Keratinocyte (primary cell): ENCODE measurements around the gene C2orf72. TPM values are rescaled to one million over a fixed set of nuclear protein-coding genes. Genes with fewer than 3 reads are reported as not detected.

Source experiments
- DNase-seq: peaks from one replicate; pipeline ENCODE4 v3.0.0-alpha.2; 2011; ENCODE audit warnings: low read depth, missing footprints, low spot score
- FAIRE-seq: peaks from 2 replicates; lab custom pipeline; 2011; peaks lifted over from hg19 to GRCh38; lab: Jason Lieb, UNC
- H2AFZ ChIP-seq: 2 replicates; pipeline ENCODE4 v1.6.0; 2012; ENCODE audit warnings: low read length, control low read depth, inconsistent platforms; ENCODE audit not compliant: control insufficient read depth
- H3K27ac ChIP-seq: 2 replicates; pipeline ENCODE4 v1.5.1; 2011; ENCODE audit warnings: low read length; ENCODE audit not compliant: control insufficient read depth, insufficient read depth
- H3K27me3 ChIP-seq: 3 replicates; pipeline ENCODE4 v1.6.0; 2011; ENCODE audit warnings: low read length; ENCODE audit not compliant: control insufficient read depth, insufficient read depth; ENCODE audit errors: extremely low read depth
- H3K36me3 ChIP-seq, 2 experiments: 2 replicates in 1 of 2; 3 replicates in 1 of 2; pipeline ENCODE4 v1.5.1; 2011; ENCODE audit warnings: low read length in 2 of 2, mild to moderate bottlenecking in 1 of 2; ENCODE audit not compliant: control insufficient read depth in 2 of 2, insufficient read depth in 2 of 2; ENCODE audit errors: extremely low read depth in 1 of 2
- H3K4me1 ChIP-seq: 3 replicates; pipeline ENCODE4 v1.5.1; 2011; ENCODE audit warnings: low read length; ENCODE audit not compliant: control insufficient read depth, insufficient read depth; ENCODE audit errors: extremely low read depth
- H3K4me2 ChIP-seq: 3 replicates; pipeline ENCODE4 v1.6.0; 2011; ENCODE audit warnings: low read depth, low read length; ENCODE audit not compliant: control insufficient read depth, insufficient read depth; ENCODE audit errors: extremely low read depth
- H3K4me3 ChIP-seq, 3 experiments: fragments of 200-600 bp in 1 of 3; sonication (generic) in 1 of 3; 2 replicates in 2 of 3; 3 replicates in 1 of 3; pipeline ENCODE4 v1.5.1; 2011 to 2016; ENCODE audit warnings: low read length in 3 of 3, mild to moderate bottlenecking in 3 of 3, control low read depth in 2 of 3, inconsistent platforms in 1 of 3, low read depth in 1 of 3, mixed read lengths in 1 of 3, mixed run types in 1 of 3, moderate library complexity in 1 of 3; ENCODE audit not compliant: control insufficient read depth in 2 of 3, insufficient read depth in 2 of 3; ENCODE audit errors: extremely low read depth in 1 of 3
- H3K79me2 ChIP-seq: 2 replicates; pipeline ENCODE4 v1.6.0; 2012; ENCODE audit warnings: low read length; ENCODE audit not compliant: control insufficient read depth, insufficient read depth
- H3K9ac ChIP-seq: 3 replicates; pipeline ENCODE4 v1.6.0; 2011; ENCODE audit warnings: low read length; ENCODE audit not compliant: control insufficient read depth, insufficient read depth; ENCODE audit errors: extremely low read depth
- H3K9me1 ChIP-seq: 3 replicates; pipeline ENCODE4 v1.6.0; 2011; ENCODE audit warnings: low read length; ENCODE audit not compliant: control insufficient read depth, insufficient read depth; ENCODE audit errors: extremely low read depth
- H3K9me3 ChIP-seq: 2 replicates; pipeline ENCODE4 v1.5.1; 2012; ENCODE audit warnings: low read depth, low read length; ENCODE audit not compliant: control insufficient read depth
- H4K20me1 ChIP-seq: 3 replicates; pipeline ENCODE4 v1.6.0; 2011; ENCODE audit warnings: low read length; ENCODE audit not compliant: control insufficient read depth, insufficient read depth; ENCODE audit errors: extremely low read depth
- CTCF ChIP-seq, 3 experiments: IDR thresholded peaks in 1 of 3; conservative IDR thresholded peaks in 1 of 3; optimal IDR thresholded peaks in 1 of 3; 2 replicates in 2 of 3; 3 replicates in 1 of 3; pipeline versions ENCODE3 to v1.5.1; 2011; ENCODE audit warnings: low read length in 3 of 3, mild to moderate bottlenecking in 3 of 3, moderate library complexity in 2 of 3, control low read depth in 1 of 3, inconsistent platforms in 1 of 3; ENCODE audit not compliant: insufficient read depth in 2 of 3; ENCODE audit errors: extremely low read depth in 1 of 3
- EZH2 ChIP-seq: IDR thresholded peaks from one replicate; pipeline ENCODE4 v1.6.1; 2012; ENCODE audit warnings: inconsistent platforms, mild to moderate bottlenecking, low read length, moderate library complexity
- dilution Hi-C: fragments of 300-500 bp; cut with MboI; formaldehyde crosslinking; loops from one replicate; pipeline ENCODE4 v1.7.0; 2020; ENCODE audit warnings: low sequenced_read_pairs; ENCODE audit not compliant: extremely low pct_ligation_motif_present
- polyA plus RNA-seq, 5 experiments: library from polyadenylated mRNA; depleted of rRNA in 3 of 5; stranded (reverse) in 3 of 5; stranded (forward) in 1 of 5; unstranded in 1 of 5; fragments of >200 nt; gene quantifications; 1 replicate in 1 of 5; 2 replicates in 3 of 5; 3 replicates in 1 of 5; pipeline versions ENCODE4 v1.2.1 to v1.2.3, GENCODE V29; 2011 to 2012; ENCODE audit warnings: missing spikeins in 2 of 5, low read depth in 1 of 5, low replicate concordance in 1 of 5

C2orf72 gene
- polyA plus RNA-seq, 1 donor (not counting 4 experiments of a cell fraction or from before 2014, with no cell fraction given): not detected

GRCh38 chr2:231041061-231041689, 3.9 kb downstream of the C2orf72 start:
- Histone ChIP-seq H3K4me2 (no peak overlapping the region), H3K9me1 (no peaks in the 10 kb centered on the region), H3K27me3 (peaks cover 42% of the 10 kb centered on the region), H3K4me3 (no peak overlapping the region), H3K27ac (no peak overlapping the region), H3K9ac (no peak overlapping the region), H3K79me2 (no peaks in the 10 kb centered on the region), H3K9me3 (no peaks in the 10 kb centered on the region), H2AFZ (no peak overlapping the region), H3K36me3 (no peaks in the 10 kb centered on the region), H4K20me1 (no peaks in the 10 kb centered on the region), H3K4me1 (no peaks in the 10 kb centered on the region)
- no peak for TF ChIP-seq CTCF (optimal IDR thresholded peaks at IDR 0.05 in 1 of 3, IDR thresholded peaks at IDR 0.05 in 1 of 3, conservative IDR thresholded peaks at IDR 0.05 in 1 of 3; ENCODE audit: extremely low read depth in 1 of 3, insufficient read depth in 2 of 3, low read length in 3 of 3)
- TF ChIP-seq EZH2: no peak
- dilution Hi-C loops: no loop called here
- DNase-seq (no peak), FAIRE-seq (no peak)

GRCh38 chr2:231043796-231044195, 6.5 kb downstream of the C2orf72 start:
- no peak overlapping the region for H3K27ac ChIP-seq
- no peak for TF ChIP-seq EZH2
- no peak for TF ChIP-seq CTCF (optimal IDR thresholded peaks at IDR 0.05 in 1 of 3, IDR thresholded peaks at IDR 0.05 in 1 of 3, conservative IDR thresholded peaks at IDR 0.05 in 1 of 3; ENCODE audit: extremely low read depth in 1 of 3, insufficient read depth in 2 of 3, low read length in 3 of 3)
- no peaks in the 10 kb centered on the region for H3K79me2 ChIP-seq
- H3K9ac ChIP-seq: no peak overlapping the region
- FAIRE-seq (no peak), DNase-seq (no peak)
- no peak overlapping the region for H3K4me2 ChIP-seq
- no peaks in the 10 kb centered on the region for H3K9me1 ChIP-seq
- H3K36me3 ChIP-seq: no peaks in the 10 kb centered on the region
- no peak overlapping the region for H3K4me3 ChIP-seq
- H3K9me3 ChIP-seq: no peaks in the 10 kb centered on the region
- dilution Hi-C loops: no loop called here
- peaks cover 31% of the 10 kb centered on the region for H3K27me3 ChIP-seq
- no peak overlapping the region for H2AFZ ChIP-seq
- H3K4me1 ChIP-seq: no peaks in the 10 kb centered on the region
- no peaks in the 10 kb centered on the region for H4K20me1 ChIP-seq
